Breast epithelium (tissue), 3 donors: Measurements from ENCODE around the gene NOS1AP.

Experiments used
- CTCF ChIP-seq, 3 donors: fragments of 450-650 bp; IDR thresholded peaks; one replicate each; pipeline ENCODE4 v1.5.1; 2016 to 2017; ENCODE audit warnings: antibody characterized with exemption in 3 of 3, mild to moderate bottlenecking in 3 of 3, moderate library complexity in 3 of 3
- POLR2A ChIP-seq: fragments of 450-650 bp; IDR thresholded peaks from one replicate; pipeline ENCODE4 v1.6.1; 2016; ENCODE audit warnings: antibody characterized with exemption, mild to moderate bottlenecking, moderate library complexity
- POLR2AphosphoS5 ChIP-seq, 3 donors: sonication (generic); formaldehyde crosslinking; IDR thresholded peaks; one replicate each; pipeline ENCODE4 v1.6.1; 2017; ENCODE audit warnings: antibody characterized with exemption in 3 of 3

GRCh38 chr1:162385702-162386101 is 316.2 kb downstream of the NOS1AP start:
- no peak for TF ChIP-seq CTCF (IDR thresholded peaks at IDR 0.05)
- no peak for TF ChIP-seq POLR2AphosphoS5 (IDR thresholded peaks at IDR 0.05)
- no peak for TF ChIP-seq POLR2A
